Kidney epithelial cell (primary cell): Measurements from ENCODE around the gene PAM. TPM values are rescaled to one million over a fixed set of nuclear protein-coding genes. Genes with fewer than 3 reads are reported as not detected.

Experiments used
- DNase-seq: peaks from one replicate; pipeline ENCODE4 v3.0.0-alpha.2; 2010; ENCODE audit warnings: low read depth
- H3K27me3 ChIP-seq: 2 replicates; pipeline ENCODE4 v1.6.0; 2011; ENCODE audit warnings: low read length; ENCODE audit not compliant: control insufficient read depth, insufficient read depth
- H3K36me3 ChIP-seq: 2 replicates; pipeline ENCODE4 v1.5.1; 2011; ENCODE audit warnings: low read length; ENCODE audit not compliant: control insufficient read depth, insufficient read depth
- H3K4me3 ChIP-seq: 2 replicates; pipeline ENCODE4 v1.5.1; 2011; ENCODE audit warnings: low read depth, mild to moderate bottlenecking, control low read depth, low read length
- CTCF ChIP-seq: IDR thresholded peaks from 2 replicates; pipeline ENCODE4 v1.5.1; 2011; ENCODE audit warnings: mild to moderate bottlenecking, moderate library complexity, low read length, control low read depth, inconsistent platforms; ENCODE audit not compliant: insufficient read depth, poor library complexity, severe bottlenecking
- total RNA-seq: library from RNA; depleted of rRNA; stranded (reverse); fragments of >200 nt; gene quantifications from 2 replicates; pipeline ENCODE4 v1.2.3, GENCODE V29; 2015

PAM gene
- total RNA-seq, 1 donor from 2014 or later: 95.9 TPM

- DNase-seq: no peak
- TF ChIP-seq CTCF: no peak
- no peaks in the 10 kb centered on the region for H3K36me3 ChIP-seq
Measured at GRCh38 chr5:102716017-102716416, 39.1 kb upstream of the PAM start.

GRCh38 chr5:102718819-102719218, 36.3 kb upstream of the PAM start:
- no peaks in the 10 kb centered on the region for H3K27me3 ChIP-seq
- DNase-seq: no peak
- TF ChIP-seq CTCF: no peak
- no peaks in the 10 kb centered on the region for H3K36me3 ChIP-seq
- H3K4me3 ChIP-seq: no peak overlapping the region

More at GRCh38 chr5:102716017-102716416, 39.1 kb upstream of the PAM start:
- H3K4me3 ChIP-seq: no peak overlapping the region
- no peaks in the 10 kb centered on the region for H3K27me3 ChIP-seq

GRCh38 chr5:102719886-102720285, 35.2 kb upstream of the PAM start:
- Histone ChIP-seq H3K27me3 (no peaks in the 10 kb centered on the region), H3K36me3 (no peaks in the 10 kb centered on the region), H3K4me3 (no peak overlapping the region)
- TF ChIP-seq CTCF: no peak
- DNase-seq: no peak

GRCh38 chr5:102720969-102721368, 34.1 kb upstream of the PAM start:
- Histone ChIP-seq H3K4me3 (no peak overlapping the region), H3K27me3 (no peaks in the 10 kb centered on the region), H3K36me3 (no peaks in the 10 kb centered on the region)
- TF ChIP-seq CTCF: no peak
- DNase-seq: no peak

GRCh38 chr5:102722931-102723330, 32.2 kb upstream of the PAM start:
- TF ChIP-seq CTCF: no peak
- no peak overlapping the region for H3K4me3 ChIP-seq
- no peak for DNase-seq
- no peaks in the 10 kb centered on the region for H3K27me3 ChIP-seq
- H3K36me3 ChIP-seq: no peaks in the 10 kb centered on the region

- no peak for TF ChIP-seq CTCF
- DNase-seq: no peak
- no peaks in the 10 kb centered on the region for H3K36me3 ChIP-seq
Measured at GRCh38 chr5:102731693-102732092, 23.4 kb upstream of the PAM start.

More at GRCh38 chr5:102731693-102732092, 23.4 kb upstream of the PAM start:
- Histone ChIP-seq H3K4me3 (no peak overlapping the region), H3K27me3 (no peaks in the 10 kb centered on the region)
